Endothelial cell of hepatic sinusoid (primary cell): Measurements from ENCODE around the gene ACACB.

Experiments
- in situ Hi-C: cut with HindIII; loops from 2 replicates; pipeline ENCODE4 v1.10.0; 2017; ENCODE audit warnings: low sequenced_read_pairs

The ACACB gene

GRCh38 chr12:109240365-109240764 is 124.0 kb downstream of the ACACB start:
- in situ Hi-C loops, result no loop called here

- in situ Hi-C loops, result no loop called here
Observed at GRCh38 chr12:109241936-109242335, 125.5 kb downstream of the ACACB start.

- in situ Hi-C loops, result no loop called here
Observed at GRCh38 chr12:109244073-109244472, 127.7 kb downstream of the ACACB start.

GRCh38 chr12:109246221-109246620 is 129.8 kb downstream of the ACACB start:
- in situ Hi-C loops, result no loop called here

- in situ Hi-C loops, result no loop called here
Observed at GRCh38 chr12:109247831-109248654, 131.7 kb downstream of the ACACB start.

GRCh38 chr12:109250523-109250922 is 134.1 kb downstream of the ACACB start:
- in situ Hi-C loops, result no loop called here

GRCh38 chr12:109252799-109253198 is 136.4 kb downstream of the ACACB start:
- in situ Hi-C loops, result no loop called here

- in situ Hi-C loops, result no loop called here
Observed at GRCh38 chr12:109253913-109254544, 137.6 kb downstream of the ACACB start.

- in situ Hi-C loops, result no loop called here
Observed at GRCh38 chr12:109255377-109255776, 139.0 kb downstream of the ACACB start.

- in situ Hi-C loops, result no loop called here
Observed at GRCh38 chr12:109256011-109256410, 139.6 kb downstream of the ACACB start.

- in situ Hi-C loops, result no loop called here
Observed at GRCh38 chr12:109258201-109258600, 141.8 kb downstream of the ACACB start.

- in situ Hi-C loops, result no loop called here
Observed at GRCh38 chr12:109258607-109259544, 142.5 kb downstream of the ACACB start.

GRCh38 chr12:109259545-109259895 is 143.1 kb downstream of the ACACB start:
- in situ Hi-C loops, result no loop called here

GRCh38 chr12:109261087-109261486 is 144.7 kb downstream of the ACACB start:
- in situ Hi-C loops, result no loop called here

- in situ Hi-C loops, result no loop called here
Observed at GRCh38 chr12:109261939-109262338, 145.6 kb downstream of the ACACB start.

- in situ Hi-C loops, result no loop called here
Observed at GRCh38 chr12:109263439-109263838, 147.1 kb downstream of the ACACB start.

GRCh38 chr12:109264095-109264942 is 147.9 kb downstream of the ACACB start:
- in situ Hi-C loops, result no loop called here

GRCh38 chr12:109264943-109265650 is 148.7 kb downstream of the ACACB start:
- in situ Hi-C loops, result no loop called here

- in situ Hi-C loops, result no loop called here
Observed at GRCh38 chr12:109266106-109266879, 149.9 kb downstream of the ACACB start.
